MM.1S (cell line): Measurements from ENCODE around the gene NMS.

Source experiments
- EZH2 ChIP-seq: fragments of 300-600 bp; sonication (generic); optimal IDR thresholded peaks from 2 replicates; pipeline ENCODE3; 2017; ENCODE audit warnings: low read depth, mild to moderate bottlenecking, antibody characterized with exemption, low read length, mixed read lengths
- EZH2phosphoT487 ChIP-seq: fragments of 300-600 bp; sonication (generic); IDR thresholded peaks from 2 replicates; pipeline ENCODE4 v1.6.1; 2018; ENCODE audit warnings: antibody characterized with exemption, low read length
- TF ChIP-seq, protein P1 (sequence below): fragments of 300-600 bp; sonication (generic); IDR thresholded peaks from 2 replicates; pipeline ENCODE4 v1.5.1; 2016; ENCODE audit warnings: antibody characterized with exemption, low read length, mixed read lengths

DNA sequence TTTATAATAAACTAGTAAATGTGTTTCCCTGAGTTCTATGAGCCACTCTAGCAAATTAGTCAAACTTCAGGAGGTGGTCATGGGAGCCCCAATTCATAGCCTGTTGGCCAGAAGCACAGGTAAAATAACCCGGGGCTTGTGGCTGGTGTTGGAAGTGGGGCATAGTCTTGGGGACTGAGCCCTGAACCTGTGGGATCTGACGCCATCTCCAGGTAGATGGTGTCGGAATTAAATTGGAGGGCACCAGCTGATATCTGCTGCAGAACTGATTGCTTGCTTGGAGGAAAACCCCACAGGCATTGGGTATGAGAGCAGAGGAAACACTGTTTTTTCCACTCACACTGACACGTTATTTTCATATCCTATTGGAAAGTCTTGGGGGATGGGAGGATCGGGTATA is 14.1 kb downstream of the NMS start:
- TF ChIP-seq, protein P1, sequence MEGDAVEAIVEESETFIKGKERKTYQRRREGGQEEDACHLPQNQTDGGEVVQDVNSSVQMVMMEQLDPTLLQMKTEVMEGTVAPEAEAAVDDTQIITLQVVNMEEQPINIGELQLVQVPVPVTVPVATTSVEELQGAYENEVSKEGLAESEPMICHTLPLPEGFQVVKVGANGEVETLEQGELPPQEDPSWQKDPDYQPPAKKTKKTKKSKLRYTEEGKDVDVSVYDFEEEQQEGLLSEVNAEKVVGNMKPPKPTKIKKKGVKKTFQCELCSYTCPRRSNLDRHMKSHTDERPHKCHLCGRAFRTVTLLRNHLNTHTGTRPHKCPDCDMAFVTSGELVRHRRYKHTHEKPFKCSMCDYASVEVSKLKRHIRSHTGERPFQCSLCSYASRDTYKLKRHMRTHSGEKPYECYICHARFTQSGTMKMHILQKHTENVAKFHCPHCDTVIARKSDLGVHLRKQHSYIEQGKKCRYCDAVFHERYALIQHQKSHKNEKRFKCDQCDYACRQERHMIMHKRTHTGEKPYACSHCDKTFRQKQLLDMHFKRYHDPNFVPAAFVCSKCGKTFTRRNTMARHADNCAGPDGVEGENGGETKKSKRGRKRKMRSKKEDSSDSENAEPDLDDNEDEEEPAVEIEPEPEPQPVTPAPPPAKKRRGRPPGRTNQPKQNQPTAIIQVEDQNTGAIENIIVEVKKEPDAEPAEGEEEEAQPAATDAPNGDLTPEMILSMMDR, result no peak
- TF ChIP-seq EZH2 (no peak), EZH2phosphoT487 (no peak)
